ENCODE results near the gene FAM236A.
"Not testable (repeated sequence)": the region's sequence is repeated elsewhere in the genome, so short reads cannot be mapped to it uniquely, and the experiment has no call there.

FAM236A gene

GRCh38 chrX:72937906-72938305 lies at the start of gene FAM236A:
Gene FAM236A (plus strand): TSS chrX:72938206. CDS start chrX:72938263, 57 bp downstream.
- not testable (repeated sequence) for DNase-seq

GRCh38 chrX:72889740-72890139 lies 48.3 kb upstream of the FAM236A start:
- not testable (repeated sequence) for DNase-seq

GRCh38 chrX:72912315-72912714 lies 25.7 kb upstream of the FAM236A start, which contains the start of gene FAM236C:
Gene FAM236C (plus strand): TSS chrX:72912615. CDS start chrX:72912715, 100 bp downstream.
- not testable (repeated sequence) for DNase-seq

- not testable (repeated sequence) for DNase-seq
Observed at GRCh38 chrX:72916096-72916495, 21.9 kb upstream of the FAM236A start.

- DNase-seq = not testable (repeated sequence)
Observed at GRCh38 chrX:72932283-72932682, 5.7 kb upstream of the FAM236A start.

- DNase-seq = not testable (repeated sequence)
Observed at GRCh38 chrX:72936455-72936854, 1.6 kb upstream of the FAM236A start.

GRCh38 chrX:72936882-72937455 lies 1.0 kb upstream of the FAM236A start:
- DNase-seq = not testable (repeated sequence)

- not testable (repeated sequence) for DNase-seq
Observed at GRCh38 chrX:72942272-72942671, 4.3 kb downstream of the FAM236A start.

- DNase-seq = not testable (repeated sequence)
Observed at GRCh38 chrX:72943035-72943818, 5.2 kb downstream of the FAM236A start.

- DNase-seq = not testable (repeated sequence)
Observed at GRCh38 chrX:72943819-72944169, 5.8 kb downstream of the FAM236A start, which contains the start of gene DMRTC1. Gene DMRTC1 (minus strand): TSS chrX:72943837. CDS start chrX:72875694, 68,143 bp downstream.

- not testable (repeated sequence) for DNase-seq
Observed at GRCh38 chrX:72959971-72960370, 22.0 kb downstream of the FAM236A start.

- not testable (repeated sequence) for DNase-seq
Observed at GRCh38 chrX:72971859-72972258, 33.9 kb downstream of the FAM236A start.

GRCh38 chrX:72974885-72975284 lies 36.9 kb downstream of the FAM236A start:
- not testable (repeated sequence) for DNase-seq

- not testable (repeated sequence) for DNase-seq
Observed at GRCh38 chrX:72980894-72981469, 43.0 kb downstream of the FAM236A start.
